ENCODE results near the gene WDR90.

GRCh38 chr16:682493-683395, 33.6 kb downstream of the WDR90 start:
- TF ChIP-seq CTCF (IDR thresholded peaks at IDR 0.05 in 4 of 5, conservative IDR thresholded peaks at IDR 0.05 in 1 of 5) (no peak), POLR2A (IDR thresholded peaks at IDR 0.05) (no peak)
